CD4-positive, CD25-positive, alpha-beta regulatory T cell (primary cell): ENCODE data around the gene CSTA. TPM values are rescaled to one million over a fixed set of nuclear protein-coding genes. Genes with fewer than 3 reads are reported as not detected.
A peak's percentile ranks its signal among the peaks of the same experiment; 100 is the strongest.

Experiments used
- ATAC-seq, 2 donors: fragments of 150-1000 bp; cut with Tn5 transposase; one replicate each; pipeline ENCODE4 v1.10.0; 2021; ENCODE audit warnings: low read depth in 2 of 2, moderate number of reproducible peaks in 2 of 2, moderate library complexity in 1 of 2
- DNase-seq, 3 donors: peaks; one replicate each; pipeline versions ENCODE4 v3.0.0 to v3.0.0-alpha.2; 2012 to 2022; ENCODE audit warnings: mixed read lengths in 1 of 3
- H3K27ac ChIP-seq: one replicate; pipeline ENCODE4 v1.7.0; 2013; ENCODE audit warnings: mild to moderate bottlenecking, low read length; ENCODE audit not compliant: insufficient read depth, poor library complexity, severe bottlenecking
- H3K27me3 ChIP-seq: one replicate; pipeline ENCODE4 v1.7.0; 2013; ENCODE audit warnings: low read length; ENCODE audit not compliant: control insufficient read depth, insufficient read depth
- H3K36me3 ChIP-seq: one replicate; pipeline ENCODE4 v1.7.0; 2013; ENCODE audit warnings: mild to moderate bottlenecking, low read length, moderate library complexity; ENCODE audit not compliant: control insufficient read depth, insufficient read depth
- H3K4me1 ChIP-seq: 2 replicates; pipeline ENCODE4 v1.7.0; 2013; ENCODE audit warnings: mild to moderate bottlenecking, low read length; ENCODE audit not compliant: insufficient read depth, control insufficient read depth, poor library complexity, severe bottlenecking
- H3K4me3 ChIP-seq: one replicate; pipeline ENCODE4 v1.7.0; 2013; ENCODE audit warnings: low read depth, mild to moderate bottlenecking, low read length, moderate library complexity
- H3K9me3 ChIP-seq, 2 experiments: 1 replicate in 1 of 2; 2 replicates in 1 of 2; pipeline ENCODE4 v1.7.0; 2013; ENCODE audit warnings: low read length in 2 of 2, mild to moderate bottlenecking in 1 of 2, moderate library complexity in 1 of 2; ENCODE audit not compliant: control insufficient read depth in 2 of 2
- H3K27ac Mint-ChIP-seq, 3 donors: one replicate each; pipeline ENCODE4 v1.8.0; 2020 to 2022; ENCODE audit warnings: mild to moderate bottlenecking in 3 of 3, mixed read lengths in 3 of 3, moderate library complexity in 2 of 3
- H3K27me3 Mint-ChIP-seq: one replicate; pipeline ENCODE4 v1.8.0; 2022; ENCODE audit warnings: mild to moderate bottlenecking, mixed read lengths
- H3K36me3 Mint-ChIP-seq: one replicate; pipeline ENCODE4 v1.8.0; 2020; ENCODE audit warnings: mixed read lengths
- H3K4me1 Mint-ChIP-seq, 4 donors: one replicate each; pipeline ENCODE4 v1.8.0; 2020 to 2022; ENCODE audit warnings: mixed read lengths in 4 of 4, mild to moderate bottlenecking in 1 of 4
- H3K4me3 Mint-ChIP-seq, 4 donors: one replicate each; pipeline ENCODE4 v1.8.0; 2020 to 2022; ENCODE audit warnings: mild to moderate bottlenecking in 4 of 4, mixed read lengths in 4 of 4, moderate library complexity in 3 of 4
- H3K9me3 Mint-ChIP-seq, 7 donors: one replicate each; pipeline ENCODE4 v1.8.0; 2020 to 2022; ENCODE audit warnings: mixed read lengths in 7 of 7, mild to moderate bottlenecking in 3 of 7, moderate library complexity in 2 of 7
- polyA plus RNA-seq, 4 donors: library from polyadenylated mRNA; unstranded; fragments of 300-500 nt; fragmentation: Illumina TruSeq; gene quantifications; one replicate each; pipeline ENCODE4 v1.2.3, GENCODE V29; 2021
- total RNA-seq: library from RNA; stranded (reverse); gene quantifications from one replicate; pipeline ENCODE4 v1.2.3, GENCODE V29; 2022

CSTA gene
- total and polyA plus RNA-seq, 5 donors from 2014 or later: 1.1 TPM; not detected in 4

GRCh38 chr3:122350814-122351418 is 25.9 kb downstream of the CSTA start:
- no peaks in the 10 kb centered on the region for H3K36me3 ChIP-seq
- peaks cover 3% of the 10 kb centered on the region for H3K27me3 ChIP-seq
- Mint-ChIP-seq H3K27ac (no peak overlapping the region), H3K27me3 (peaks cover 5% of the 10 kb centered on the region), H3K9me3 (peaks cover 0 to 4% (median 0%) of the 10 kb centered on the region in 7 donors), H3K4me1 (no peaks in the 10 kb centered on the region), H3K4me3 (no peak overlapping the region), H3K36me3 (no peaks in the 10 kb centered on the region)
- no peaks in the 10 kb centered on the region for H3K9me3 ChIP-seq
- ATAC-seq: no peak
- H3K4me3 ChIP-seq: no peak overlapping the region
- H3K27ac ChIP-seq: no peak overlapping the region
- DNase-seq: no peak
- H3K4me1 ChIP-seq: no peaks in the 10 kb centered on the region

DNA sequence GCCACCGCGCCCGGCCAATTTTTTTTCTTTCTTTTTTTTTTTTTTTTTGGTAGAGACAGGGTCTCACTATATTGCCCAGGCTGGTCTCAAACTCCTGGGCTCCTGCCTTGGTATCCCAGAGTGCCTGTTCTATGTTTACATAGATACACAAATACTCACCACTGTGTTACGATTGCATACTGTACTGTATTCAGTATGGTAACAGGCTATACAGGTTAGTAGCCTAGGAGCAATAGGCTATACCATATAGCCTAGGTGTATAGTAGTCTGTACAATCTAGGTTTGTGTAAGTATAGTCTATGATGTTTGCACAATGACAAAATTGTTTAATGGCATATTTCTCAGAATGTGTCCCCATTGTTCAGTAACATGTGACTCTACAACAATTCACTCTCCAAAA is 26.6 kb downstream of the CSTA start:
- no peak for DNase-seq
- H3K36me3 Mint-ChIP-seq: no peaks in the 10 kb centered on the region
- no peaks in the 10 kb centered on the region for H3K4me1 ChIP-seq
- no peak overlapping the region for H3K4me3 ChIP-seq
- H3K27me3 ChIP-seq: peaks cover 3% of the 10 kb centered on the region
- no peaks in the 10 kb centered on the region for H3K4me1 Mint-ChIP-seq
- H3K27me3 Mint-ChIP-seq: peaks cover 5% of the 10 kb centered on the region
- H3K4me3 Mint-ChIP-seq: no peak overlapping the region
- H3K9me3 ChIP-seq: no peaks in the 10 kb centered on the region
- no peak overlapping the region for H3K27ac Mint-ChIP-seq
- peaks cover 0 to 4% (median 0%) of the 10 kb centered on the region in 7 donors for H3K9me3 Mint-ChIP-seq
- no peak for ATAC-seq
- no peaks in the 10 kb centered on the region for H3K36me3 ChIP-seq
- H3K27ac ChIP-seq: no peak overlapping the region

DNA sequence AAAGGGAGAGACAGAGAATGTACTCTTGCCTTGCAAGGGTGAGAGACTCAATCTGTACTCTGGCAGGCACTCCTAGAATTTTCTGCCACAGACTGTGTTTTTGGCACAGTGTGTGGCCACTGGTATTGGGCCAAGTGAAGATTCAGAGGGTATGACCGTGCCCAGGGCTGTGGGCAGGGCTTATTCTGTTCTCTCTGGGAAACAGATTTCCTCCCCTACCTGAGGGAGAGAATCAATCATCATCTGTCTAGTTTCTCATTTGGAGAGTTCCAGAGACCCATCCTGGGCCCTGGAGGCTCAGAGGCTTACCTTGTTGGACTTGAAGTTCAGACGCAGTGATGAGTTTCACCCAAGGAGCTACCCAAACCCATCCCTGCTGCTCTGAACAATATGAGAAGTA is 28.2 kb downstream of the CSTA start:
- H3K27me3 ChIP-seq: no peaks in the 10 kb centered on the region
- H3K36me3 Mint-ChIP-seq: peaks cover under 1% of the 10 kb centered on the region
- no peak overlapping the region for H3K4me3 ChIP-seq
- no peaks in the 10 kb centered on the region for H3K36me3 ChIP-seq
- no peaks in the 10 kb centered on the region for H3K9me3 ChIP-seq
- ATAC-seq (no peak), DNase-seq (no peak)
- H3K4me1 Mint-ChIP-seq: no peaks in the 10 kb centered on the region
- no peaks in the 10 kb centered on the region for H3K27me3 Mint-ChIP-seq
- peaks cover 0 to under 1% (median 0%) of the 10 kb centered on the region in 7 donors for H3K9me3 Mint-ChIP-seq
- H3K4me3 Mint-ChIP-seq: no peak overlapping the region
- H3K27ac ChIP-seq: no peak overlapping the region
- no peaks in the 10 kb centered on the region for H3K4me1 ChIP-seq
- H3K27ac Mint-ChIP-seq: no peak overlapping the region

DNA sequence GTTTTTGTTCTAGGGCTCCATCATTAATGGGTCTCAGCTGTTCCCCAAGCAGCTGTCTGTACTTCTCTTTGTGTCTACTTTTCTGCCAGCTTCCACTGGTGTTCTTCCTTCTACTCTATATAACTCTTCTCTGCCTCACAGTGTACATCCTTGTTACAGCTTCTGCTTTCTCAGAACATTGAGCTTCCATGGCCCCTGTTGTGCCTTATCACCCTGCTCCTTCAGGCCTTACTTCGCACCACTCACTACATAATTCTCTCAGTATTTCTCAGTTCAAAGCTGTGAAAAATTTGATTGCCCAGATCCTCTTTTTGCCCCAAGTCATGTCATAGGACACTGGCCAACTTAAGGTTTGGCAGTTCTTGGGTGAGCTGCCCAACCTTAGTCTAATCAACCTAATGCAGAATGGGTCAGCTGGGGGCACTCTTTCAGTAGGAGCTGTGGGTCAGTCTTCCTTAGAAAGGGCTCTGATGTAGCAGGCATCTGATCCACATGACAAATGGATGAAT is 28.9 kb downstream of the CSTA start:
- Histone ChIP-seq H3K4me3 (no peak overlapping the region), H3K27ac (no peak overlapping the region), H3K36me3 (peaks cover 2% of the 10 kb centered on the region), H3K4me1 (no peaks in the 10 kb centered on the region), H3K9me3 (no peaks in the 10 kb centered on the region), H3K27me3 (no peaks in the 10 kb centered on the region)
- no peaks in the 10 kb centered on the region for H3K27me3 Mint-ChIP-seq
- peak overlapping the region in 1 of 3 donors; percentile 46 for H3K27ac Mint-ChIP-seq
- no peak overlapping the region for H3K4me3 Mint-ChIP-seq
- H3K4me1 Mint-ChIP-seq: no peaks in the 10 kb centered on the region
- H3K9me3 Mint-ChIP-seq: no peaks in the 10 kb centered on the region
- peaks cover 8% of the 10 kb centered on the region for H3K36me3 Mint-ChIP-seq
- ATAC-seq: no peak
- DNase-seq: no peak

- no peaks in the 10 kb centered on the region for H3K9me3 Mint-ChIP-seq
- no peaks in the 10 kb centered on the region for H3K4me1 Mint-ChIP-seq
- peak overlapping the region; percentile 1 to 45 (median 10) for H3K27ac Mint-ChIP-seq
- ATAC-seq (no peak), DNase-seq (no peak)
- no peak overlapping the region for H3K4me3 ChIP-seq
- H3K9me3 ChIP-seq: no peaks in the 10 kb centered on the region
- H3K36me3 ChIP-seq: peaks cover 3% of the 10 kb centered on the region
- no peaks in the 10 kb centered on the region for H3K27me3 Mint-ChIP-seq
- no peaks in the 10 kb centered on the region for H3K4me1 ChIP-seq
- no peak overlapping the region for H3K27ac ChIP-seq
- no peaks in the 10 kb centered on the region for H3K27me3 ChIP-seq
- peaks cover 12% of the 10 kb centered on the region for H3K36me3 Mint-ChIP-seq
- H3K4me3 Mint-ChIP-seq: no peak overlapping the region
Measured at GRCh38 chr3:122355612-122356011, 30.6 kb downstream of the CSTA start.

DNA sequence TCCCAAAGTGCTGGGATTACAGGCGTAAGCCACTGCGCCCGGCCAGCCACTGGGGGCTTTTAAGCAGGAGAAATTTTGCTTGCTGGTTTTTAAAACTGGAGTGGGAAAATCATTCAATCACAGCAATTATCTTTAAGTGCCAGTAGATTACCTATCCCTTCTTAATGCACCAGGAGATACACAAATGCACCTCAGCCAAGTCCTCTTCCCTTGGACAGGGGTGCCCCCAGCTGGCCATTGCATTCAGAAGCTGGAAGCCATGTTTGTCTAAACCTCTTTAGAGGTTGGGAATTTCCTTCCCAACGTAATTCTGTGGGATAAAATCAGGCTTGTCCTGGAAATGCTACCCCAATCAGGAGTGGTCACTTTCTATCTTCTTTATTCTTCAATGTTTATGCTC is 31.4 kb downstream of the CSTA start:
- no peak overlapping the region for H3K27ac Mint-ChIP-seq
- H3K27me3 Mint-ChIP-seq: no peaks in the 10 kb centered on the region
- no peak overlapping the region for H3K4me3 ChIP-seq
- H3K4me3 Mint-ChIP-seq: no peak overlapping the region
- no peaks in the 10 kb centered on the region for H3K9me3 ChIP-seq
- no peak overlapping the region for H3K27ac ChIP-seq
- no peaks in the 10 kb centered on the region for H3K4me1 Mint-ChIP-seq
- peaks cover 3% of the 10 kb centered on the region for H3K36me3 ChIP-seq
- no peak for ATAC-seq
- H3K36me3 Mint-ChIP-seq: peaks cover 12% of the 10 kb centered on the region
- DNase-seq: peak in 1 of 3 donors; percentile 30
- H3K4me1 ChIP-seq: no peaks in the 10 kb centered on the region
- no peaks in the 10 kb centered on the region for H3K27me3 ChIP-seq
- no peaks in the 10 kb centered on the region for H3K9me3 Mint-ChIP-seq

DNA sequence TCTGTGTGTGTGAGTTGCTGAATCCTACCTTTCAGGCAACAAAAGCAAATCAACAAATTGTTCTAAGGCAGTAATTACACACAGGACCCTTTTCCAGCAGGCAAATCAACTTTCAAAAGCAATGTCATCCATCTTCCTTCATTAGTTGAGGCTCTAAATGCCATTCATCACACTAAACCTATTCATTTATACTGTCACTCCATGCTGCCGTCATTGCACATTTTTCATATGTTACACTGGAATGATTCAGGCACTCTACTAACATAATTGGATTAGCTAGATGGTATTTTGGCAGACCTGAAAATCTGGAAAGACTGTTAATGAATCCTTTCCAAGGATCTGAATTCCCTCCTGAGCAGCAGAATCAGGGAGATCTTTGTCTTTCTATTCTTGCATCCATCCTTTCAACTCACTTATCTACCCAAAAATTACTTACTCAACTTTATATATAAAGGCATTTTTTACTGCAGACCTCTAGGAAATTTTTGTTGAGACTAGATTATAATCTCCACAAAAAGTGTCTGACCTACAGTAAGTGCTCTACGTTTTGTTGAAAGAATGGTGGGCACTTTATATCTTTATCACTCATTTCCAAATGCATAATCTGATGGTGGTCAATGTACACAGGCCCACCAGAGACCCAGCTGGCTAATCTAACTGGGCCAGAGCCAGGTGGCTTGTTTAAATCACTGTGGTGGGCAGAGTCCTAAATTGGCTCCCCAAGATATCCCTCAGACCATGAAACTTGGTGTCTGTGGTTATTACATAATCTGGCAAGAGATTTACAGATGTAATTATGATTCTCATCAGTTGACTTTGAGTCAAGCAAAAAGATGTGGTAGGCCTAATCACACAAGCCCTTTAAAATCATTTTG is 33.0 kb downstream of the CSTA start:
- peaks cover 11% of the 10 kb centered on the region for H3K36me3 ChIP-seq
- Mint-ChIP-seq H3K27me3 (no peaks in the 10 kb centered on the region), H3K36me3 (peaks cover 19% of the 10 kb centered on the region), H3K4me3 (no peak overlapping the region), H3K27ac (peak overlapping the region in 1 of 3 donors; percentile 26), H3K4me1 (no peaks in the 10 kb centered on the region), H3K9me3 (no peaks in the 10 kb centered on the region)
- H3K4me3 ChIP-seq: no peak overlapping the region
- ATAC-seq: no peak
- H3K4me1 ChIP-seq: no peaks in the 10 kb centered on the region
- no peak overlapping the region for H3K27ac ChIP-seq
- no peak for DNase-seq
- H3K9me3 ChIP-seq: no peaks in the 10 kb centered on the region
- no peaks in the 10 kb centered on the region for H3K27me3 ChIP-seq
